PFSK-1 (cell line): Measurements from ENCODE around the gene SPEF2.

Source experiments
- FOXP2 ChIP-seq: optimal IDR thresholded peaks from 2 replicates; pipeline ENCODE3; 2011; ENCODE audit warnings: borderline replicate concordance, control low read depth, inconsistent platforms; ENCODE audit not compliant: insufficient read depth; ENCODE audit errors: extremely low read length, extremely low read depth
- POLR2AphosphoS5 ChIP-seq: IDR thresholded peaks from 2 replicates; pipeline ENCODE4 v1.6.1; 2012; ENCODE audit warnings: low read depth, mild to moderate bottlenecking, control low read depth, low read length, moderate library complexity
- SIN3A ChIP-seq: IDR thresholded peaks from 2 replicates; pipeline ENCODE4 v1.6.1; 2012; ENCODE audit warnings: mild to moderate bottlenecking, low read length, moderate library complexity, borderline replicate concordance; ENCODE audit not compliant: insufficient read depth
- TAF1 ChIP-seq: IDR thresholded peaks from 2 replicates; pipeline ENCODE4 v1.6.1; 2012; ENCODE audit warnings: low read length, control low read depth, borderline replicate concordance; ENCODE audit not compliant: insufficient read depth
- TF ChIP-seq, protein P1 (sequence below), 2 experiments: IDR thresholded peaks; 2 replicates each; pipeline versions ENCODE4 v1.6.1 to v1.8.0; 2011 to 2012; ENCODE audit warnings: low read depth in 2 of 2, low read length in 2 of 2, control low read depth in 1 of 2, inconsistent platforms in 1 of 2, mild to moderate bottlenecking in 1 of 2, moderate library complexity in 1 of 2; ENCODE audit not compliant: insufficient read depth in 1 of 2

SPEF2 gene

GRCh38 chr5:35644543-35644942 is 26.9 kb downstream of the SPEF2 start:
- no peak for TF ChIP-seq FOXP2
- TF ChIP-seq SIN3A, result no peak
- TF ChIP-seq, protein P1, sequence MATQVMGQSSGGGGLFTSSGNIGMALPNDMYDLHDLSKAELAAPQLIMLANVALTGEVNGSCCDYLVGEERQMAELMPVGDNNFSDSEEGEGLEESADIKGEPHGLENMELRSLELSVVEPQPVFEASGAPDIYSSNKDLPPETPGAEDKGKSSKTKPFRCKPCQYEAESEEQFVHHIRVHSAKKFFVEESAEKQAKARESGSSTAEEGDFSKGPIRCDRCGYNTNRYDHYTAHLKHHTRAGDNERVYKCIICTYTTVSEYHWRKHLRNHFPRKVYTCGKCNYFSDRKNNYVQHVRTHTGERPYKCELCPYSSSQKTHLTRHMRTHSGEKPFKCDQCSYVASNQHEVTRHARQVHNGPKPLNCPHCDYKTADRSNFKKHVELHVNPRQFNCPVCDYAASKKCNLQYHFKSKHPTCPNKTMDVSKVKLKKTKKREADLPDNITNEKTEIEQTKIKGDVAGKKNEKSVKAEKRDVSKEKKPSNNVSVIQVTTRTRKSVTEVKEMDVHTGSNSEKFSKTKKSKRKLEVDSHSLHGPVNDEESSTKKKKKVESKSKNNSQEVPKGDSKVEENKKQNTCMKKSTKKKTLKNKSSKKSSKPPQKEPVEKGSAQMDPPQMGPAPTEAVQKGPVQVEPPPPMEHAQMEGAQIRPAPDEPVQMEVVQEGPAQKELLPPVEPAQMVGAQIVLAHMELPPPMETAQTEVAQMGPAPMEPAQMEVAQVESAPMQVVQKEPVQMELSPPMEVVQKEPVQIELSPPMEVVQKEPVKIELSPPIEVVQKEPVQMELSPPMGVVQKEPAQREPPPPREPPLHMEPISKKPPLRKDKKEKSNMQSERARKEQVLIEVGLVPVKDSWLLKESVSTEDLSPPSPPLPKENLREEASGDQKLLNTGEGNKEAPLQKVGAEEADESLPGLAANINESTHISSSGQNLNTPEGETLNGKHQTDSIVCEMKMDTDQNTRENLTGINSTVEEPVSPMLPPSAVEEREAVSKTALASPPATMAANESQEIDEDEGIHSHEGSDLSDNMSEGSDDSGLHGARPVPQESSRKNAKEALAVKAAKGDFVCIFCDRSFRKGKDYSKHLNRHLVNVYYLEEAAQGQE (IDR thresholded peaks at IDR 0.05; ENCODE audit: insufficient read depth in 1 of 2, low read depth in 2 of 2, low read length in 2 of 2), result no peak
- TF ChIP-seq TAF1, result no peak
- no peak for TF ChIP-seq POLR2AphosphoS5

DNA sequence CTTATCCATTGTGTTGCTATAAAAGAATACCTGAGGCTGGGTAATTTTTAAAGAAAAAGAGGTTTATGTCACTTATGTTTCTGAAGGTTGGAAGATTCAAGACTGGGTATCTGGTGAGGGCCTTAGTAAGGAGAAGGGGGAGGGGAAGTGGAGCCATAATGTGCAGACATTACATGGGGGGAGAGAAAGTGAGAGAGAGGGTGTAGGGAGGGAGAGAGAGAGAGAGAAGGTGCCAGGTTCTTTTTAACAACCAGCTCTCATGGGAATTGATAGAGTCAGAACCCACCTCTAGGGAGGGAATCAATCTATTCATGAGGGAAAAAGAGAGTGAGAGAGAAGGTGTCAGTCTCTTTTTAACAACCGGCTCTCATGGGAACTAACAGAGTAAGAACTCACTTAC is 29.5 kb downstream of the SPEF2 start:
- TF ChIP-seq TAF1 (no peak), POLR2AphosphoS5 (no peak), SIN3A (no peak), FOXP2 (no peak)
- TF ChIP-seq, protein P1 (IDR thresholded peaks at IDR 0.05; ENCODE audit: insufficient read depth in 1 of 2, low read depth in 2 of 2, low read length in 2 of 2), result no peak

DNA sequence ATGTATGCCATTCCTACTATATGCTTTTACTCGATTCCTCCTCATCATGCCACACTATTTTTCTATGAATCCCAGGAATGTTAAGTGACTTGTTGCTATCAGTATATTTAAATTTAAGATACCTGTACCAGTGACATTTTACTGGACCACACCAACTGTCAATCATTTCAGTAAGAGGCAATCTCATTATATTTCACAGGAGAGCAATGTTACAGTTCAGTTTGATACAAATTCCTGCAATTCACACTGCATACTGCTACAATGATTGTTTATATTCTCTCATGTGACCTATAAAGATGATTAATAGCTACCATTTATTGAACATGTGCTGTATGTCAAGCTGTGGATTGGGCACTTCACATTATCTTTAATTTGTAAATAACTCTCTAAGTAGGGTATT is 30.0 kb downstream of the SPEF2 start:
- TF ChIP-seq FOXP2 (no peak), POLR2AphosphoS5 (no peak), TAF1 (no peak), SIN3A (no peak)
- TF ChIP-seq, protein P1 (IDR thresholded peaks at IDR 0.05; ENCODE audit: insufficient read depth in 1 of 2, low read depth in 2 of 2, low read length in 2 of 2), result no peak

DNA sequence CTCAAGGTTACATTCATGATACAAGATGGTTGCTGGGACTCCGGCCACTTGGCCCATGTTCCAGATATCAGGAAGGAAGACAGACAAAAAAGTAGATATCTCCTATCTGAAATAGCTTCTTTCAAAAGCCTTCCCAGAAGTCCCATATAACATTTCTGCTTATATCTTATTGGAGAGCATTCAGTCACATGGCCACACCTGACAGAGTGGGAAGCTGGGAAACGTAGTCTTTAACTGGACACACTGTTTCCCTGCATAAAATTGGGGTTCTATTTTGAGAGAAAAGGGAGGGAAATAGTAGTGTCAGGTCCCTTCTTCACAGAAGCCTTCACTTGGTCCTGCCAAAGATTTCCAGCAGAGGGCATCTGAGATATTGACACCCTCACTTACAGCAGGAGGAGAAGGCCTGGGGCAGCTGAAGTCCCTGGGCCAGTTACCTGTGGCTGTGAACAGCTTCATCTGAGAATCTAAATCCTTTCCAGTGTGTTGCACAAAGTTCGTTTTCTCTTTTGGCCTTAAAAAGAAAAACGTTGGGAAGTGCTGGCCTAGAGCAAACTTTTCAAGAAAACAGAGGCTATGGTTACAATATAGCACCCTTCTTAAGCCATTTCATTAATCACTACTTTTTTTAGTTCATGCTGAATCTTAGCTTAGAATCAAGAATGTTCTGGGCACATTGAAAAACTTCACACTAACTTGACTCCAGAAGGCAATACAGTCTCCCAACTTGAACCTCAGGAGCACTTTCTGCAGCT is 33.5 kb downstream of the SPEF2 start:
- TF ChIP-seq, protein P1 (IDR thresholded peaks at IDR 0.05; ENCODE audit: insufficient read depth in 1 of 2, low read depth in 2 of 2, low read length in 2 of 2), result no peak
- TF ChIP-seq POLR2AphosphoS5, result no peak
- no peak for TF ChIP-seq FOXP2
- no peak for TF ChIP-seq TAF1
- TF ChIP-seq SIN3A, result no peak

DNA sequence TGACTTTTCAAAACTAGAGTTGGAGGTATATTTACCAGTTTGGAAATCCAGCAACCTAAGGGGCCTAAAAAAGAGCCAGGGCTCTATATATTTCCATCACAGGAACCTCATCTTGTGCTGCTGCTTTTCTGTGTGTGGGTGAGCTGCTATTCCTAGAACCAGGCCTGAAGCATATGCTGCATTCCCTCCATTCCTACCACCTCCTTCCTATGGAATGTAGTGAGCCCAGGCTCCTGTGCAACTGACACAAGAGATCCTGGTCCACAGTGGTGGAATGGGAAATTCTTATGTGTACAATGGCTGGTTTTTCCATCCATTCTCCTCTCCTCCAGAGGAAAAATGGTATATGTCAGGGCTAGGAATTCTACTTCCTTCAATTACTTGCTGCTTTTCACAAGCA is 39.1 kb downstream of the SPEF2 start:
- TF ChIP-seq SIN3A (no peak), POLR2AphosphoS5 (no peak), TAF1 (no peak), FOXP2 (no peak)
- TF ChIP-seq, protein P1 (IDR thresholded peaks at IDR 0.05; ENCODE audit: insufficient read depth in 1 of 2, low read depth in 2 of 2, low read length in 2 of 2), result no peak
